Lower leg skin (tissue), 3 donors: Measurements from ENCODE around the gene DNAH14.

ENCODE experiments used
- CTCF ChIP-seq, 3 donors: fragments of 450-650 bp; IDR thresholded peaks; one replicate each; pipeline ENCODE4 v1.5.1; 2016; ENCODE audit warnings: antibody characterized with exemption in 3 of 3, mild to moderate bottlenecking in 3 of 3, moderate library complexity in 2 of 3
- POLR2A ChIP-seq, 2 donors: fragments of 450-650 bp; IDR thresholded peaks; one replicate each; pipeline ENCODE4 v1.6.1; 2016 to 2017; ENCODE audit warnings: antibody characterized with exemption in 2 of 2, mild to moderate bottlenecking in 1 of 2, moderate library complexity in 1 of 2

- TF ChIP-seq CTCF (IDR thresholded peaks at IDR 0.05) = no peak
- TF ChIP-seq POLR2A (IDR thresholded peaks at IDR 0.05) = no peak
Measured at GRCh38 chr1:225446595-225446960, 517.1 kb downstream of the DNAH14 start.
